Jurkat, Clone E6-1 (cell line): ENCODE measurements around the gene ZNF117.
"Not testable (repeated sequence)": the region's sequence is repeated elsewhere in the genome, so short reads cannot be mapped to it uniquely, and the experiment has no call there.

Experiments used
- DNase-seq: peaks from one replicate; pipeline ENCODE4 v3.0.0-alpha.2; 2011; ENCODE audit warnings: low read depth, low spot score
- H3K4me3 ChIP-seq: 2 replicates; pipeline ENCODE4 v1.5.1; 2011; ENCODE audit warnings: mild to moderate bottlenecking, low read length, control low read depth, moderate library complexity

The ZNF117 gene

GRCh38 chr7:64934478-64934877 lies 56.4 kb downstream of the ZNF117 start:
- no peak for DNase-seq
- no peak overlapping the region for H3K4me3 ChIP-seq

GRCh38 chr7:64928252-64929187 lies 62.3 kb downstream of the ZNF117 start:
- DNase-seq, H3K4me3 ChIP-seq: not testable (repeated sequence)
